BJ (cell line): ENCODE results near the gene TMEM44. TPM values are rescaled to one million over a fixed set of nuclear protein-coding genes. Genes with fewer than 3 reads are reported as not detected.

ENCODE experiments used
- CTCF ChIA-PET: fragments of 350-600 bp; formaldehyde crosslinking; extraction: SDS; loops from one replicate; lab custom pipeline; 2021; ENCODE audit warnings: antibody characterized with exemption, inconsistent platforms; lab: Yijun Ruan, JAX
- POLR2A ChIA-PET: fragments of 300-600 bp; sonication (Branson Sonifier 250); formaldehyde crosslinking; extraction: SDS; loops from one replicate; lab custom pipeline; 2021; ENCODE audit warnings: antibody characterized with exemption; lab: Charles Lee
- DNase-seq: peaks from one replicate; pipeline ENCODE4 v3.0.0-alpha.2; 2011; ENCODE audit warnings: low read depth
- H3K27me3 ChIP-seq: 2 replicates; pipeline ENCODE4 v1.6.0; 2011; ENCODE audit warnings: low read length; ENCODE audit not compliant: control insufficient read depth, insufficient read depth
- H3K36me3 ChIP-seq: 2 replicates; pipeline ENCODE4 v1.5.1; 2011; ENCODE audit warnings: low read length; ENCODE audit not compliant: control insufficient read depth, insufficient read depth
- H3K4me3 ChIP-seq: 2 replicates; pipeline ENCODE4 v1.5.1; 2011; ENCODE audit warnings: low read depth, mild to moderate bottlenecking, control low read depth, low read length
- CTCF ChIP-seq: IDR thresholded peaks from 2 replicates; pipeline ENCODE4 v1.5.1; 2011; ENCODE audit warnings: low read depth, mild to moderate bottlenecking, control low read depth, inconsistent platforms, low read length, moderate library complexity; ENCODE audit not compliant: insufficient read depth
- polyA plus RNA-seq: library from polyadenylated mRNA; depleted of rRNA; stranded (reverse); fragments of >200 nt; gene quantifications from 2 replicates; pipeline ENCODE4 v1.2.3, GENCODE V29; 2011

TMEM44 gene
- polyA plus RNA-seq, 1 experiment = 17.7 TPM

GRCh38 chr3:194588741-194589140 is 44.5 kb downstream of the TMEM44 start:
- DNase-seq = no peak
- H3K4me3 ChIP-seq = no peak overlapping the region
- no peak for TF ChIP-seq CTCF
- H3K36me3 ChIP-seq = peaks cover 9% of the 10 kb centered on the region
- ChIA-PET POLR2A (no interaction called here), CTCF (interaction anchor here (0.6 to 1.3 kb wide), 4 partner anchors 13 to 559 kb away, joined by 3 to 5 read pairs (median 3); no protein-coding TSS in a partner anchor)
- no peaks in the 10 kb centered on the region for H3K27me3 ChIP-seq

- no peak for TF ChIP-seq CTCF
- ChIA-PET CTCF (interaction anchor here (0.9 to 1.3 kb wide), 2 partner anchors 13 to 17 kb away, joined by 3 to 5 read pairs; no protein-coding TSS in a partner anchor), POLR2A (no interaction called here)
- Histone ChIP-seq H3K36me3 (peaks cover 9% of the 10 kb centered on the region), H3K4me3 (no peak overlapping the region), H3K27me3 (no peaks in the 10 kb centered on the region)
- no peak for DNase-seq
Measured at GRCh38 chr3:194588236-194588635, 45.0 kb downstream of the TMEM44 start.

GRCh38 chr3:194587438-194587931 is 45.7 kb downstream of the TMEM44 start:
- no peak for DNase-seq
- no peak overlapping the region for H3K4me3 ChIP-seq
- peaks cover 9% of the 10 kb centered on the region for H3K36me3 ChIP-seq
- ChIA-PET POLR2A (interaction anchor here (0.7 kb wide), 1 partner anchor 27 kb away, joined by 3 read pairs; no protein-coding TSS in a partner anchor), CTCF (interaction anchor here (1.0 to 1.5 kb wide), 3 partner anchors 13 to 129 kb away, joined by 3 to 5 read pairs (median 3); no protein-coding TSS in a partner anchor)
- no peak for TF ChIP-seq CTCF
- H3K27me3 ChIP-seq = no peaks in the 10 kb centered on the region

GRCh38 chr3:194586836-194587235 is 46.4 kb downstream of the TMEM44 start:
- POLR2A ChIA-PET = interaction anchor here (0.7 kb wide), 1 partner anchor 28 kb away, joined by 3 read pairs; no protein-coding TSS in a partner anchor
- no peaks in the 10 kb centered on the region for H3K27me3 ChIP-seq
- CTCF ChIA-PET = interaction anchor here (1.0 to 1.5 kb wide), 2 partner anchors 12 to 128 kb away, joined by 3 read pairs; no protein-coding TSS in a partner anchor
- no peak for TF ChIP-seq CTCF
- no peak overlapping the region for H3K4me3 ChIP-seq
- peaks cover 9% of the 10 kb centered on the region for H3K36me3 ChIP-seq
- no peak for DNase-seq

- ChIA-PET CTCF (interaction anchor here (0.8 to 1.5 kb wide), 2 partner anchors 11 to 114 kb away, joined by 3 read pairs; no protein-coding TSS in a partner anchor), POLR2A (interaction anchor here (0.6 kb wide), 1 partner anchor 97 kb away, joined by 3 read pairs; no protein-coding TSS in a partner anchor)
- no peak overlapping the region for H3K4me3 ChIP-seq
- no peak for DNase-seq
- TF ChIP-seq CTCF = no peak
- H3K27me3 ChIP-seq = no peaks in the 10 kb centered on the region
- H3K36me3 ChIP-seq = peaks cover 9% of the 10 kb centered on the region
Measured at GRCh38 chr3:194585880-194586281, 47.3 kb downstream of the TMEM44 start.
